Brain microvascular endothelial cell (primary cell): ENCODE data around the gene CASP10.

Experiments
- DNase-seq: peaks from one replicate; pipeline ENCODE4 v3.0.0-alpha.2; 2020
- H3K27ac ChIP-seq: fragments of 250-450 bp; sonication (Bioruptor Pico); 2 replicates; pipeline ENCODE4 v1.5.1; 2020; ENCODE audit warnings: mild to moderate bottlenecking, moderate library complexity
- H3K27me3 ChIP-seq: fragments of 250-450 bp; sonication (Bioruptor Pico); replicated peaks from 2 replicates; pipeline ENCODE4 v1.5.1; 2020; ENCODE audit warnings: mild to moderate bottlenecking
- H3K36me3 ChIP-seq: fragments of 250-450 bp; sonication (Bioruptor Pico); replicated peaks from 2 replicates; pipeline ENCODE4 v1.5.1; 2020; ENCODE audit warnings: mild to moderate bottlenecking
- H3K4me3 ChIP-seq: 2 replicates; pipeline ENCODE4 v1.5.1; 2011; ENCODE audit warnings: low read depth, mild to moderate bottlenecking, control low read depth, low read length, moderate library complexity
- in situ Hi-C: cut with HindIII; loops from 2 replicates; pipeline ENCODE4 v1.10.0; 2017; ENCODE audit warnings: low sequenced_read_pairs, low pct_ligation_motif_present
- TF ChIP-seq, protein P1 (sequence below): IDR thresholded peaks from 2 replicates; pipeline ENCODE4 v1.5.1; 2011; ENCODE audit warnings: low read depth, mild to moderate bottlenecking, moderate library complexity, low read length, control low read depth, inconsistent platforms; ENCODE audit errors: missing control alignments

Gene CASP10

DNA sequence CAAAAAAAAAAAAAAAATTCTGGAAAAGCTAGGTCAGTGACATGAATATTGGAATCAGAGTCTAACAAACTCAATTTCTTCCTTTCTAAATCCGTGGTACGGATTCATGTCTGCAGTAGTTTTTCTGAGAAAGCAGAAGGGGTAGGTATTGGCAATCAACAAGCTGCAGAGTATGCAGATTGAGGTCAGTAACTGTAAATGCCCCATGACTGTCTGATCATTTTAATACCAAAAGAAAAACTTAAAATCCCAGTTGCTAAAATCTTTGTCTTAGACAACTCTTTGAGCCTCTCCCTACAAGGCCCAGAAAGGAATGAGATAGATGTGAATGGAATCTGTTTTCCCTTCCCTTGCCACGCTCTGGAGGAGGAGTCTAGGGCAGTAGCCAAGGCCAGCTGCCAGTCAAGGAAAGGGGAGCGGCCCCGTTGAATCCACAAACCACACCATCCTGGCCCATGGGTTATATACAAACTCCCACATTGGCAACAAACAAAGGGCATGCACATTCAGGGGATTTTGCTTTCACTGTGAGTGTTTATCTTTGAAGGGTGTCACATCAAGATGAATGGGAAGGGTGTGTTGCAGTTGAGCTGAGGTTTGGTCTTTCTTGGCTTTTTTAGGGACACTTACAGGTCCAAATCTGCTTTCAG lies 71.3 kb downstream of the CASP10 start:
- no peaks in the 10 kb centered on the region for H3K36me3 ChIP-seq
- H3K27me3 ChIP-seq: no peaks in the 10 kb centered on the region
- TF ChIP-seq, protein P1, sequence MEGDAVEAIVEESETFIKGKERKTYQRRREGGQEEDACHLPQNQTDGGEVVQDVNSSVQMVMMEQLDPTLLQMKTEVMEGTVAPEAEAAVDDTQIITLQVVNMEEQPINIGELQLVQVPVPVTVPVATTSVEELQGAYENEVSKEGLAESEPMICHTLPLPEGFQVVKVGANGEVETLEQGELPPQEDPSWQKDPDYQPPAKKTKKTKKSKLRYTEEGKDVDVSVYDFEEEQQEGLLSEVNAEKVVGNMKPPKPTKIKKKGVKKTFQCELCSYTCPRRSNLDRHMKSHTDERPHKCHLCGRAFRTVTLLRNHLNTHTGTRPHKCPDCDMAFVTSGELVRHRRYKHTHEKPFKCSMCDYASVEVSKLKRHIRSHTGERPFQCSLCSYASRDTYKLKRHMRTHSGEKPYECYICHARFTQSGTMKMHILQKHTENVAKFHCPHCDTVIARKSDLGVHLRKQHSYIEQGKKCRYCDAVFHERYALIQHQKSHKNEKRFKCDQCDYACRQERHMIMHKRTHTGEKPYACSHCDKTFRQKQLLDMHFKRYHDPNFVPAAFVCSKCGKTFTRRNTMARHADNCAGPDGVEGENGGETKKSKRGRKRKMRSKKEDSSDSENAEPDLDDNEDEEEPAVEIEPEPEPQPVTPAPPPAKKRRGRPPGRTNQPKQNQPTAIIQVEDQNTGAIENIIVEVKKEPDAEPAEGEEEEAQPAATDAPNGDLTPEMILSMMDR: no peak
- H3K27ac ChIP-seq: no peak overlapping the region
- peak; percentile 27 for DNase-seq
- no peak overlapping the region for H3K4me3 ChIP-seq
- in situ Hi-C loops: no loop called here

DNA sequence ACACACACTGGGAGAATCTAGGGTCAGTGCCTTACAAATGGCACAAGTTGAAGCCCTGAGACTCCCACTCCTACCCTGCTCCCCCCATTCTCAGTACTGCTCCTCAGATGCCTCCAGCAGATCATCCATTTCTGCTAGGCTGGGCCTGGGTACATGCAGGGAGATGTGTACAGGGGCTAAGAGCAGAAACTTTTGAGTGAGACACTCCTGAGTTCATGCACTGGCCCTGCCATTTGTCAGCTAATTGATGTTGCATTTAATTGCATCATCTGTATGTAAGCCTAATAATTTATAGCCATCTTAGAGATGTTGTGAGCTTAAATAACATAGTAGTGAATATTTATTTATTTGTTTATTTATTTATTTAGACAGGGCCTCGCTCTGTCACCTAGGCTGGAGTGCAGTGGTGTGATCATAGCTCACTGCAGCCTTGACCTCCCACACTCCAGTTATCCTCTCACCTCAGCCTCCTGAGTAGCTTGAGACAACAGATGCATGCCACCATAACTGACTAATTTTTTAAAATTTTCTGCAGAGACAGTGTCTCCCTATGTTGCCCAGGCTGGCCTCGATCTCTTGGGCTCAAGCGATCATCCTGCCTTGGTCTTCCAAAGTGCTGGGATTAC lies 72.6 kb downstream of the CASP10 start:
- in situ Hi-C loops: no loop called here
- Histone ChIP-seq H3K27ac (no peak overlapping the region), H3K27me3 (no peaks in the 10 kb centered on the region), H3K4me3 (no peak overlapping the region), H3K36me3 (no peaks in the 10 kb centered on the region)
- TF ChIP-seq, protein P1: no peak
- no peak for DNase-seq

DNA sequence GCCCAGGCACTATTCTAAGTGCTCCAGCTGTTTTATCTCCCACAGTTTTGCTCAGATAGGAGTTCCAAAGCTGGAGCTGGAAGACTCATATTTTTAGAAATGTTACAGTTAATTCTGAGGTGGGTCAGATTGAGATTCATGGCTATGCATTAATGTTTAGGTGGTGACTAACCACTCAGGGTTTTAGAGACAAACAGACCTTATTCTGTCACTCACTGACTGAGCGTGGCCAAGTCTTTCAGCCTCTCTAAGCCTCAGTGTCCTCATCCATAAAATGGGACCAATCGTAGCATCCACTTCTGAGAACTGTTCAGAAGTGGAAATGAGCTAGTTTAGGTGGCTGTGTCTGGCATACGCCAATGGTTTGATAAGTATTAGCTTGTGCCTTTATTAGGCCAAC lies 73.1 kb downstream of the CASP10 start:
- DNase-seq: no peak
- no peaks in the 10 kb centered on the region for H3K36me3 ChIP-seq
- H3K27ac ChIP-seq: no peak overlapping the region
- in situ Hi-C loops: no loop called here
- TF ChIP-seq, protein P1: no peak
- H3K27me3 ChIP-seq: no peaks in the 10 kb centered on the region
- H3K4me3 ChIP-seq: no peak overlapping the region

DNA sequence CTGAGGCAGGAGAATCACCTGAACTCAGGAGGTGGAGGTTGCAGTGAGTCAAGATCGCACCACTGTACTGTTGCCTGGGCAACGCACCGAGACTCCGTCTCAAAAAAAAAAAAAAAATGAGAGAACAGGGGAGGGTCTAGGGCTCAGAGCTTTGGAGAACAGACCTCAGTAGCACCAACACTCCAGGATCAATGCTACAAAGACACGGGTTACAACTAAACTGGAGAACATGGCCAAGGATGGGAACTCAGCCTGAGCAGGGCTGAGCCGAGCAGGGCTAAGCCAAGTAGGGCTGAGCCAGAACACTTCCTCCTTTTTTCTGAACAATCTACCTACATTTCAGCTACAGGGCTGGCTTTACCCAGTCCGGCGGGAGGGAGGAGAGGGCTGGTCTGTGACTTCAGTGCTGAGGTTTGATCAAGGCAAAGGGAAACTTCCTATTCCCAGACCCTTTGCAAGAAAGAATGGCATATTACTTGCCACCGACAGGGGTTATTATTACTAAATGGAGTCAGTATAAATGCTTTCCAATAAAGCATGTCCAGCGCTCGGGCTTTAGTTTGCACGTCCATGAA lies 74.5 kb downstream of the CASP10 start:
- H3K27me3 ChIP-seq: no peaks in the 10 kb centered on the region
- peak overlapping the region; percentile 90 for H3K27ac ChIP-seq
- no peak for DNase-seq
- no peaks in the 10 kb centered on the region for H3K36me3 ChIP-seq
- in situ Hi-C loops: no loop called here
- TF ChIP-seq, protein P1: no peak
- peak overlapping the region; percentile 62 for H3K4me3 ChIP-seq

DNA sequence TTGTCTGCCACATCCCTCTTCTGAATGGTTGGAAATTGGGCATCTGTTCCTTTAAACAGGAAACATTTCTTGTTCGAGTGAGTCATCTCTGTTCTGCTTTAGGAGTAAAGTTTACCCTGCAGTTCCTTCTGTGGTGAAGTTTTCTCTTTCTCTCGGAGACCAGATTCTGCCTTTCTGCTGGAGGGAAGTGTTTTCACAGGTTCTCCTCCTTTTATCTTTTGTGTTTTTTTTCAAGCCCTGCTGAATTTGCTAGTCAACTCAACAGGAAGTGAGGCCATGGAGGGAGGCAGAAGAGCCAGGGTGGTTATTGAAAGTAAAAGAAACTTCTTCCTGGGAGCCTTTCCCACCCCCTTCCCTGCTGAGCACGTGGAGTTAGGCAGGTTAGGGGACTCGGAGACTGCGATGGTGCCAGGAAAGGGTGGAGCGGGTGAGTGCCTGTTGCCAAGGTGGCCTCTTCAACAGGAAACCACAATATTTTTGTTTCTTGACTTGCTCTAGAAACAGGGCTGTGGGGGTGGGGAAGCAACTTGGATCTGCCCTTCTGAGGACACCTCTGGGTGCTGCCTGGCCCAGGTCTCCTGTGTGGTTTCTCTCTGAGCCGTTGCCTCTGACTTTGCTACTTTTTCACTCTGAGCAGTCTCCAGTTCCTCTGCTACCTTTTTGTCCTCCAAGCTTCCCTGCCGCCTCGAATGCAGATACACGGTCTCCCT lies 75.2 kb downstream of the CASP10 start:
- Histone ChIP-seq H3K36me3 (no peaks in the 10 kb centered on the region), H3K4me3 (peak overlapping the region; percentile 62), H3K27ac (peak overlapping the region; percentile 90), H3K27me3 (no peaks in the 10 kb centered on the region)
- TF ChIP-seq, protein P1: peak; percentile 33
- peak; percentile 86 for DNase-seq
- in situ Hi-C loops: no loop called here
